Left colon (tissue), 2 donors: ENCODE data around the gene ZNF318. TPM values are rescaled to one million over a fixed set of nuclear protein-coding genes. Genes with fewer than 3 reads are reported as not detected.
"Not testable (repeated sequence)": the region's sequence is repeated elsewhere in the genome, so short reads cannot be mapped to it uniquely, and the experiment has no call there.

ENCODE experiments used
- ATAC-seq: fragments of 200-7000 bp; cut with Tn5 transposase; one replicate; pipeline ENCODE4 v1.9.1; 2020; ENCODE audit warnings: mild to moderate bottlenecking, moderate library complexity
- DNase-seq, 2 donors: peaks; one replicate each; pipeline ENCODE4 v3.0.0-alpha.2; 2020
- intact Hi-C, 2 donors: fragments of 100-400 bp; cut with DNase I in 1 of 2; cut with micrococcal nuclease in 1 of 2; formaldehyde crosslinking; loops; one replicate each; pipeline versions ENCODE4 v1.11.2 to v1.14.0; 2022; cut with DNase I, micrococcal nuclease
- total RNA-seq, 2 donors: library from RNA; stranded (reverse); fragmentation: NEBNext Ultra II Directional; extraction: Animal tissue kit (Norgen Biotek cat#: 25700); gene quantifications; one replicate each; pipeline ENCODE4 v1.2.1, GENCODE V29; 2021
- donor health status: DM: no; HTN: no; CAD: no.
- donor health status: DM: yes; HTN: yes; CAD: no.

The ZNF318 gene
- total RNA-seq, 2 donors from 2014 or later = 12.3 to 13.2 TPM

GRCh38 chr6:43347021-43347420, 22.4 kb downstream of the ZNF318 start:
- no peak for DNase-seq
- intact Hi-C loops = no loop called here
- no peak for ATAC-seq

- intact Hi-C loops, DNase-seq, ATAC-seq: not testable (repeated sequence)
These were observed 23.2 kb downstream of the ZNF318 start for GRCh38 chr6:43346243-43346642.

- intact Hi-C loops = loop anchor here in 1 of 2 donors (10.0 kb wide), 1 partner anchor 74 kb away; no protein-coding TSS in a partner anchor
- DNase-seq (no peak), ATAC-seq (no peak)
These were observed 30.3 kb downstream of the ZNF318 start for GRCh38 chr6:43339168-43339567.

- DNase-seq = no peak
- intact Hi-C loops = loop anchor here in 1 of 2 donors (10.0 kb wide), 1 partner anchor 73 kb away; no protein-coding TSS in a partner anchor
These were observed 31.2 kb downstream of the ZNF318 start for GRCh38 chr6:43338243-43338642.

GRCh38 chr6:43336382-43336781, 33.1 kb downstream of the ZNF318 start:
- intact Hi-C loops = loop anchor here in 1 of 2 donors (10.0 kb wide), 1 partner anchor 72 kb away; no protein-coding TSS in a partner anchor
- ATAC-seq = no peak
- DNase-seq = no peak

More at GRCh38 chr6:43338243-43338642, 31.2 kb downstream of the ZNF318 start:
- peak; percentile 27 for ATAC-seq

- intact Hi-C loops = loop anchor here (2.0 to 10.0 kb wide), 2 partner anchors 71 to 73 kb away; no protein-coding TSS in a partner anchor
- no peak for DNase-seq
- peak; percentile 81 for ATAC-seq
These were observed 34.0 kb downstream of the ZNF318 start for GRCh38 chr6:43335469-43335868.

GRCh38 chr6:43334466-43335095, 34.9 kb downstream of the ZNF318 start:
- ATAC-seq (peak; percentile 81), DNase-seq (no peak)
- intact Hi-C loops = loop anchor here (2.0 to 10.0 kb wide), 2 partner anchors 70 to 72 kb away; no protein-coding TSS in a partner anchor

GRCh38 chr6:43331891-43332290, 37.6 kb downstream of the ZNF318 start:
- intact Hi-C loops = loop anchor here in 1 of 2 donors (10.0 kb wide), 1 partner anchor 67 kb away; no protein-coding TSS in a partner anchor
- ATAC-seq = no peak

GRCh38 chr6:43331470-43331869, 38.0 kb downstream of the ZNF318 start:
- ATAC-seq (no peak), DNase-seq (no peak)
- intact Hi-C loops = loop anchor here in 1 of 2 donors (10.0 kb wide), 1 partner anchor 67 kb away; no protein-coding TSS in a partner anchor

More at GRCh38 chr6:43331891-43332290, 37.6 kb downstream of the ZNF318 start:
- no peak for DNase-seq

- DNase-seq = no peak
- intact Hi-C loops = no loop called here
These were observed 40.9 kb downstream of the ZNF318 start for GRCh38 chr6:43328528-43328927.

GRCh38 chr6:43325876-43326275, 43.6 kb downstream of the ZNF318 start:
- ATAC-seq = no peak
- DNase-seq = no peak
- intact Hi-C loops = no loop called here

More at GRCh38 chr6:43328528-43328927, 40.9 kb downstream of the ZNF318 start:
- ATAC-seq = no peak

- no peak for DNase-seq
- intact Hi-C loops = no loop called here
- no peak for ATAC-seq
These were observed 51.4 kb downstream of the ZNF318 start for GRCh38 chr6:43318011-43318410.

GRCh38 chr6:43313813-43314212, 55.6 kb downstream of the ZNF318 start:
- intact Hi-C loops = no loop called here
- ATAC-seq (no peak), DNase-seq (no peak)

- intact Hi-C loops = no loop called here
- no peak for ATAC-seq
These were observed 57.8 kb downstream of the ZNF318 start for GRCh38 chr6:43311666-43312065.

GRCh38 chr6:43310624-43311023, 58.8 kb downstream of the ZNF318 start:
- intact Hi-C loops = no loop called here
- DNase-seq = no peak
- no peak for ATAC-seq

More at GRCh38 chr6:43311666-43312065, 57.8 kb downstream of the ZNF318 start:
- no peak for DNase-seq

- ATAC-seq (no peak), DNase-seq (no peak)
- intact Hi-C loops = no loop called here
These were observed 59.3 kb downstream of the ZNF318 start for GRCh38 chr6:43310134-43310533.

- intact Hi-C loops = no loop called here
- DNase-seq = no peak
- peak; percentile 25 for ATAC-seq
These were observed 60.4 kb downstream of the ZNF318 start for GRCh38 chr6:43308990-43309477.

- intact Hi-C loops = no loop called here
- ATAC-seq (peak; percentile 64), DNase-seq (peak in 1 of 2 donors; percentile 46)
These were observed 61.1 kb downstream of the ZNF318 start, which contains the start of gene CRIP3 for GRCh38 chr6:43308101-43308989. TSS of gene CRIP3 (minus strand) at chr6:43308826. CDS start at chr6:43308792, 34 bp downstream.

- intact Hi-C loops = no loop called here
- no peak for DNase-seq
- ATAC-seq = no peak
These were observed 61.9 kb downstream of the ZNF318 start for GRCh38 chr6:43307451-43308100.
